BLaER1 (cell line): ENCODE measurements around the gene INTS13.

ENCODE experiments used
- H3K27ac ChIP-seq: shearing (Covaris generic); formaldehyde crosslinking; 2 replicates; pipeline ENCODE4 v1.8.1; 2022
- H3K27me3 ChIP-seq: shearing (Covaris generic); formaldehyde crosslinking; 2 replicates; pipeline ENCODE4 v1.8.1; 2022
- H3K36me3 ChIP-seq: shearing (Covaris generic); formaldehyde crosslinking; 2 replicates; pipeline ENCODE4 v1.8.1; 2022
- H3K4me1 ChIP-seq: shearing (Covaris generic); formaldehyde crosslinking; 2 replicates; pipeline ENCODE4 v1.8.1; 2022
- H3K4me2 ChIP-seq: shearing (Covaris generic); formaldehyde crosslinking; 2 replicates; pipeline ENCODE4 v1.8.1; 2022
- H3K4me3 ChIP-seq: shearing (Covaris generic); formaldehyde crosslinking; 2 replicates; pipeline ENCODE4 v1.8.1; 2022
- H3K9ac ChIP-seq: shearing (Covaris generic); formaldehyde crosslinking; 2 replicates; pipeline ENCODE4 v1.8.1; 2022
- H3K9me3 ChIP-seq: shearing (Covaris generic); formaldehyde crosslinking; 2 replicates; pipeline ENCODE4 v1.8.1; 2022
- H4K20me1 ChIP-seq: shearing (Covaris generic); formaldehyde crosslinking; 2 replicates; pipeline ENCODE4 v1.8.1; 2022
- Cebpa-rat ChIP-seq: shearing (Covaris generic); IDR thresholded peaks from 2 replicates; pipeline ENCODE4 v1.8.1; 2022

The INTS13 gene

GRCh38 chr12:26896913-26897312 lies 40.9 kb downstream of the INTS13 start:
- H3K9ac ChIP-seq, result no peak overlapping the region
- no peaks in the 10 kb centered on the region for H3K9me3 ChIP-seq
- no peaks in the 10 kb centered on the region for H3K4me1 ChIP-seq
- no peaks in the 10 kb centered on the region for H4K20me1 ChIP-seq
- TF ChIP-seq Cebpa-rat, result no peak
- no peak overlapping the region for H3K4me3 ChIP-seq
- peaks cover 43% of the 10 kb centered on the region for H3K36me3 ChIP-seq
- no peak overlapping the region for H3K4me2 ChIP-seq
- H3K27me3 ChIP-seq, result no peaks in the 10 kb centered on the region
- H3K27ac ChIP-seq, result no peak overlapping the region

- Histone ChIP-seq H3K9ac (no peak overlapping the region), H3K27ac (no peak overlapping the region), H4K20me1 (no peaks in the 10 kb centered on the region), H3K4me2 (no peak overlapping the region), H3K9me3 (no peaks in the 10 kb centered on the region), H3K4me3 (no peak overlapping the region), H3K27me3 (no peaks in the 10 kb centered on the region), H3K4me1 (no peaks in the 10 kb centered on the region), H3K36me3 (peaks cover 33% of the 10 kb centered on the region)
- no peak for TF ChIP-seq Cebpa-rat
Observed at GRCh38 chr12:26895672-26896071, 42.1 kb downstream of the INTS13 start.

GRCh38 chr12:26891704-26892103 lies 46.1 kb downstream of the INTS13 start:
- no peak for TF ChIP-seq Cebpa-rat
- H3K4me3 ChIP-seq, result no peak overlapping the region
- no peaks in the 10 kb centered on the region for H3K9me3 ChIP-seq
- H3K4me2 ChIP-seq, result no peak overlapping the region
- H3K27me3 ChIP-seq, result no peaks in the 10 kb centered on the region
- peaks cover 12% of the 10 kb centered on the region for H3K36me3 ChIP-seq
- H4K20me1 ChIP-seq, result no peaks in the 10 kb centered on the region
- no peak overlapping the region for H3K27ac ChIP-seq
- no peak overlapping the region for H3K9ac ChIP-seq
- no peaks in the 10 kb centered on the region for H3K4me1 ChIP-seq

GRCh38 chr12:26890784-26891183 lies 47.0 kb downstream of the INTS13 start:
- no peak for TF ChIP-seq Cebpa-rat
- Histone ChIP-seq H3K9ac (no peak overlapping the region), H3K27ac (no peak overlapping the region), H3K36me3 (0 out of 2 replicates have a peak, but pooled peaks cover 4% of the 10 kb centered on the region), H4K20me1 (no peaks in the 10 kb centered on the region), H3K9me3 (no peaks in the 10 kb centered on the region), H3K4me3 (no peak overlapping the region), H3K4me2 (no peak overlapping the region), H3K4me1 (no peaks in the 10 kb centered on the region), H3K27me3 (no peaks in the 10 kb centered on the region)

GRCh38 chr12:26884765-26885576 lies 52.8 kb downstream of the INTS13 start:
- H3K4me3 ChIP-seq, result no peak overlapping the region
- TF ChIP-seq Cebpa-rat, result no peak
- H3K4me1 ChIP-seq, result 0 out of 2 replicates have a peak, but pooled peaks cover 3% of the 10 kb centered on the region
- H3K27ac ChIP-seq, result no peak overlapping the region
- H3K9me3 ChIP-seq, result peaks cover 12% of the 10 kb centered on the region; the same call in 1 of the 2 replicates
- no peaks in the 10 kb centered on the region for H3K27me3 ChIP-seq
- H4K20me1 ChIP-seq, result no peaks in the 10 kb centered on the region
- no peaks in the 10 kb centered on the region for H3K36me3 ChIP-seq
- H3K4me2 ChIP-seq, result peak overlapping the region; percentile 53
- H3K9ac ChIP-seq, result no peak overlapping the region

- H3K4me2 ChIP-seq, result no peak overlapping the region
- H3K36me3 ChIP-seq, result no peaks in the 10 kb centered on the region
- H3K9me3 ChIP-seq, result peaks cover 19% of the 10 kb centered on the region; the same call in 1 of the 2 replicates
- no peak overlapping the region for H3K9ac ChIP-seq
- no peaks in the 10 kb centered on the region for H4K20me1 ChIP-seq
- H3K27me3 ChIP-seq, result no peaks in the 10 kb centered on the region
- H3K27ac ChIP-seq, result no peak overlapping the region
- TF ChIP-seq Cebpa-rat, result no peak
- H3K4me3 ChIP-seq, result no peak overlapping the region
- peaks cover 18% of the 10 kb centered on the region for H3K4me1 ChIP-seq
Observed at GRCh38 chr12:26880625-26881024, 57.2 kb downstream of the INTS13 start.

GRCh38 chr12:26878661-26879119 lies 59.1 kb downstream of the INTS13 start:
- Histone ChIP-seq H3K27me3 (no peaks in the 10 kb centered on the region), H4K20me1 (no peaks in the 10 kb centered on the region), H3K4me2 (peak overlapping the region; percentile 68), H3K4me3 (no peak overlapping the region), H3K9ac (no peak overlapping the region), H3K9me3 (peaks cover 14% of the 10 kb centered on the region; the same call in 1 of the 2 replicates), H3K27ac (0 out of 2 replicates have a peak overlapping the region, but pooled peaks have one; percentile 2), H3K4me1 (peaks cover 15% of the 10 kb centered on the region), H3K36me3 (no peaks in the 10 kb centered on the region)
- no peak for TF ChIP-seq Cebpa-rat

GRCh38 chr12:26874501-26875296 lies 63.1 kb downstream of the INTS13 start:
- no peak overlapping the region for H3K9ac ChIP-seq
- H3K4me2 ChIP-seq, result no peak overlapping the region
- H3K27me3 ChIP-seq, result no peaks in the 10 kb centered on the region
- no peak for TF ChIP-seq Cebpa-rat
- H3K27ac ChIP-seq, result no peak overlapping the region
- peaks cover 8% of the 10 kb centered on the region; the same call in 1 of the 2 replicates for H3K9me3 ChIP-seq
- peaks cover 15% of the 10 kb centered on the region for H3K4me1 ChIP-seq
- no peaks in the 10 kb centered on the region for H4K20me1 ChIP-seq
- no peaks in the 10 kb centered on the region for H3K36me3 ChIP-seq
- no peak overlapping the region for H3K4me3 ChIP-seq

GRCh38 chr12:26872625-26873024 lies 65.2 kb downstream of the INTS13 start:
- Histone ChIP-seq H3K9ac (no peak overlapping the region), H3K36me3 (no peaks in the 10 kb centered on the region), H3K9me3 (peaks cover 7% of the 10 kb centered on the region; the same call in 1 of the 2 replicates), H3K4me3 (no peak overlapping the region), H3K4me1 (no peaks in the 10 kb centered on the region), H3K27me3 (no peaks in the 10 kb centered on the region), H4K20me1 (no peaks in the 10 kb centered on the region), H3K27ac (no peak overlapping the region), H3K4me2 (no peak overlapping the region)
- TF ChIP-seq Cebpa-rat, result no peak

GRCh38 chr12:26871985-26872384 lies 65.8 kb downstream of the INTS13 start:
- no peak overlapping the region for H3K9ac ChIP-seq
- H3K27me3 ChIP-seq, result no peaks in the 10 kb centered on the region
- no peak overlapping the region for H3K4me2 ChIP-seq
- no peaks in the 10 kb centered on the region for H3K36me3 ChIP-seq
- peaks cover 6% of the 10 kb centered on the region for H3K4me1 ChIP-seq
- no peaks in the 10 kb centered on the region for H4K20me1 ChIP-seq
- H3K27ac ChIP-seq, result no peak overlapping the region
- TF ChIP-seq Cebpa-rat, result no peak
- 0 out of 2 replicates have a peak, but pooled peaks cover under 1% of the 10 kb centered on the region for H3K9me3 ChIP-seq
- H3K4me3 ChIP-seq, result no peak overlapping the region
